HepG2 (cell line): ENCODE data around the gene CD300LG. TPM values are rescaled to one million over a fixed set of nuclear protein-coding genes. Genes with fewer than 3 reads are reported as not detected.
A peak's percentile ranks its signal among the peaks of the same experiment; 100 is the strongest.

ENCODE experiments used
- ATAC-seq: fragments of 200-7000 bp; cut with Tn5 transposase; 3 replicates; pipeline ENCODE4 v1.9.1; 2020; ENCODE audit warnings: mild to moderate bottlenecking, moderate library complexity
- BruUV-seq: library from RNA; stranded (reverse); fragments of 400-500 nt; replicated peaks from 2 replicates; lab custom pipeline; 2021; lab: Mats Ljungman, UMichigan
- CTCF ChIA-PET: fragments of 300-600 bp; formaldehyde crosslinking; extraction: SDS; loops from one replicate; lab custom pipeline; 2021; ENCODE audit warnings: low total read pairs, inconsistent platforms, low intra/inter-chr PET ratio; lab: Yijun Ruan, JAX
- POLR2A ChIA-PET: fragments of 350-600 bp; sonication (Branson Sonifier 250); formaldehyde crosslinking; loops from one replicate; lab custom pipeline; 2020; ENCODE audit warnings: antibody characterized with exemption, inconsistent platforms; lab: Yijun Ruan, JAX
- DNase-seq: peaks from one replicate; pipeline ENCODE4 v3.0.0-alpha.2; 2015; ENCODE audit warnings: low spot score
- FAIRE-seq: peaks from 3 replicates; lab custom pipeline; 2011; peaks lifted over from hg19 to GRCh38; lab: Jason Lieb, UNC
- H2AFZ ChIP-seq: one replicate; pipeline ENCODE4 v1.6.1; 2011; ENCODE audit warnings: low read length, inconsistent platforms
- H3K27ac ChIP-seq: fragments of 300-600 bp; 3 replicates; pipeline ENCODE4 v1.8.0; 2011; ENCODE audit warnings: mixed run types, mild to moderate bottlenecking, mixed read lengths, low read length, inconsistent platforms; ENCODE audit not compliant: insufficient read depth; ENCODE audit errors: extremely low read length
- H3K27me3 ChIP-seq, 2 experiments: fragments of 200-600 bp in 1 of 2; 2 replicates in 1 of 2; 3 replicates in 1 of 2; pipeline versions ENCODE4 v1.6.0 to v1.8.0; 2011; ENCODE audit warnings: low read length in 2 of 2, mild to moderate bottlenecking in 2 of 2, moderate library complexity in 2 of 2, inconsistent platforms in 1 of 2; ENCODE audit not compliant: insufficient read depth in 2 of 2, control insufficient read depth in 1 of 2
- H3K36me3 ChIP-seq, 2 experiments: fragments of 200-600 bp in 1 of 2; replicated peaks in 1 of 2; 2 replicates in 1 of 2; 3 replicates in 1 of 2; pipeline versions ENCODE4 v1.5.1 to v1.8.0; 2011; ENCODE audit warnings: low read length in 2 of 2, inconsistent platforms in 1 of 2; ENCODE audit not compliant: insufficient read depth in 2 of 2, control insufficient read depth in 1 of 2
- H3K4me1 ChIP-seq: 2 replicates; pipeline ENCODE4 v1.5.1; 2012; ENCODE audit warnings: low read length, inconsistent platforms; ENCODE audit not compliant: insufficient read depth
- H3K4me2 ChIP-seq: 2 replicates; pipeline ENCODE4 v1.6.0; 2011; ENCODE audit warnings: low read depth, low read length, inconsistent platforms
- H3K4me3 ChIP-seq, 3 experiments: fragments of 200-600 bp in 1 of 3; sonication (generic), shearing (Covaris generic) in 1 of 3; replicated peaks in 1 of 3; 2 replicates each; pipeline ENCODE4 v1.5.1; 2011 to 2016; ENCODE audit warnings: low read length in 3 of 3, inconsistent platforms in 2 of 3, low read depth in 2 of 3, mild to moderate bottlenecking in 2 of 3, control low read depth in 1 of 3, mixed read lengths in 1 of 3; ENCODE audit not compliant: insufficient read depth in 1 of 3
- H3K79me2 ChIP-seq: one replicate; pipeline ENCODE4 v1.6.1; 2011; ENCODE audit warnings: low read length, inconsistent platforms; ENCODE audit not compliant: insufficient read depth
- H3K9ac ChIP-seq: 2 replicates; pipeline ENCODE4 v1.6.0; 2011; ENCODE audit warnings: mild to moderate bottlenecking, low read depth, low read length, inconsistent platforms; ENCODE audit not compliant: insufficient read depth
- H3K9me3 ChIP-seq: 2 replicates; pipeline ENCODE4 v1.5.1; 2012; ENCODE audit warnings: mild to moderate bottlenecking, low read length
- H4K20me1 ChIP-seq: 2 replicates; pipeline ENCODE4 v1.6.0; 2011; ENCODE audit warnings: inconsistent platforms, mild to moderate bottlenecking, low read length, moderate library complexity; ENCODE audit not compliant: insufficient read depth
- BRD4 ChIP-seq: sonication (generic); formaldehyde crosslinking; IDR thresholded peaks from 2 replicates; pipeline ENCODE4 v1.4.0; 2020; ENCODE audit warnings: missing genetic modification reagents
- CAMTA2 ChIP-seq: sonication (generic); formaldehyde crosslinking; IDR thresholded peaks from 2 replicates; pipeline ENCODE4 v1.4.0; 2020; ENCODE audit warnings: mild to moderate bottlenecking, missing genetic modification reagents, borderline replicate concordance
- CBX5 ChIP-seq: sonication (generic); formaldehyde crosslinking; IDR thresholded peaks from 2 replicates; pipeline ENCODE4 v1.4.0; 2020; ENCODE audit warnings: missing genetic modification reagents, borderline replicate concordance
- CEBPG ChIP-seq: IDR thresholded peaks from 2 replicates; pipeline ENCODE4 v1.6.1; 2016
- ERF ChIP-seq: IDR thresholded peaks from 2 replicates; pipeline ENCODE4 v1.6.1; 2018; ENCODE audit warnings: missing biosample characterization, missing genetic modification reagents
- KDM5B ChIP-seq: sonication (generic); formaldehyde crosslinking; IDR thresholded peaks from 2 replicates; pipeline ENCODE4 v1.4.0; 2020; ENCODE audit warnings: missing genetic modification reagents, mild to moderate bottlenecking, borderline replicate concordance
- MAFK ChIP-seq, 2 experiments: IDR thresholded peaks in 1 of 2; conservative IDR thresholded peaks in 1 of 2; 2 replicates each; pipeline ENCODE4 v1.6.1; 2011; ENCODE audit warnings: improper control_type of control experiment in 2 of 2, low read length in 2 of 2
- MAX ChIP-seq: IDR thresholded peaks from 2 replicates; pipeline ENCODE4 v1.6.1; 2012; ENCODE audit warnings: inconsistent platforms
- RAD51 ChIP-seq: fragments of 450-650 bp; IDR thresholded peaks from 2 replicates; pipeline ENCODE4 v1.6.1; 2016; ENCODE audit warnings: borderline replicate concordance
- SP1 ChIP-seq, 2 experiments: fragments of 450-650 bp in 1 of 2; sonication (generic) in 1 of 2; formaldehyde crosslinking in 1 of 2; IDR thresholded peaks; 2 replicates each; pipeline versions ENCODE4 v1.4.0 to v1.6.1; 2016 to 2020; ENCODE audit warnings: missing genetic modification reagents in 1 of 2
- ZEB1 ChIP-seq: IDR thresholded peaks from 2 replicates; pipeline ENCODE4 v1.6.1; 2012; ENCODE audit warnings: mild to moderate bottlenecking, low read depth, inconsistent platforms; ENCODE audit not compliant: insufficient replicate concordance
- ZNF335 ChIP-seq: sonication (generic); formaldehyde crosslinking; IDR thresholded peaks from 2 replicates; pipeline ENCODE4 v1.4.0; 2020; ENCODE audit warnings: missing genetic modification reagents
- ZNF484 ChIP-seq: sonication (generic); formaldehyde crosslinking; IDR thresholded peaks from 2 replicates; pipeline ENCODE4 v1.5.1; 2020; ENCODE audit warnings: mild to moderate bottlenecking, low read depth, missing genetic modification reagents, borderline replicate concordance
- WGBS: methylation state at CpG from one replicate; pipeline ENCODE4 v1.1.6; 2017; ENCODE audit warnings: low lambda C conversion rate; 5-methylcytosine and 5-hydroxymethylcytosine counted together
- in situ Hi-C: cut with HindIII; loops from 2 replicates; pipeline ENCODE4 v1.10.0; 2017; ENCODE audit warnings: low pct_unique_long_range_greater_than_20kb; ENCODE audit not compliant: extremely low pct_ligation_motif_present
- intact Hi-C: fragments of 100-400 bp; cut with micrococcal nuclease; formaldehyde crosslinking; loops from one replicate; pipeline ENCODE4 v1.10.0; 2022; ENCODE audit not compliant: unreplicated experiment
- polyA plus RNA-seq, 8 experiments: library from polyadenylated mRNA; depleted of rRNA in 3 of 8; stranded (reverse) in 7 of 8; unstranded in 1 of 8; fragments of >200 nt; fragmentation: Illumina TruSeq in 4 of 8; extraction: Trizol in 4 of 8; gene quantifications; 2 replicates each; pipeline versions ENCODE4 v1.2.1 to v1.2.3, GENCODE V29; 2011 to 2016; ENCODE audit warnings: low read depth in 4 of 8, missing spikeins in 1 of 8, mixed read lengths in 1 of 8; ENCODE audit not compliant: insufficient read depth in 1 of 8
- total RNA-seq, 5 experiments: library from RNA; depleted of rRNA; stranded (reverse); fragments of >200 nt; fragmentation: Illumina TruSeq; extraction: Trizol; gene quantifications; 2 replicates each; pipeline ENCODE4 v1.2.3, GENCODE V29; 2016; ENCODE audit warnings: low read depth in 1 of 5
- TF ChIP-seq, protein P1 (sequence below): sonication (generic); formaldehyde crosslinking; IDR thresholded peaks from 2 replicates; pipeline ENCODE4 v1.5.0; 2020; ENCODE audit warnings: missing genetic modification reagents, mild to moderate bottlenecking, borderline replicate concordance
- TF ChIP-seq, protein P2 (sequence below): sonication (generic); formaldehyde crosslinking; IDR thresholded peaks from 2 replicates; pipeline ENCODE4 v1.5.0; 2020; ENCODE audit warnings: mild to moderate bottlenecking, missing genetic modification reagents

Gene CD300LG
- total and polyA plus RNA-seq, 2 of the 13 experiments (the other 11 are each of a cell fraction or from before 2014, with no cell fraction given), result not detected

DNA sequence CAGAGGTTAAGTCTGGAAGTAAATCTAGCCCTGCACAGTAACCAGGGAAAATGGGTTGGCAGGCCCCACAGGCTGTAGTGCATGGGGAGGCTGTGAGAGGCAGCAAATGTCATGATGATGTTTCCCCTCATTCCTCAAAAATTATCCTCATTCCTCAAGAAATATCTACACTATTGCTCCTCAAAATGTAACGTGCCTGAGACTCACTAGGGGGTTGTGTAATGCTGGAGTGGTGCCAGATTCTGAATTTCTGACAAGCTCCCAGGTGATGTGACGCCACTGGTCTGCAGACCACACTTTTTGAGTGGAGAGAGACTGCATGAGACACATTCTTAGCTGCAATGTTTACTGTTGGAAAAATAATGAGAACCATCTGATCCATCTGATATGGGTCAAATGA is 12.9 kb upstream of the CD300LG start:
- H3K9me3 ChIP-seq, result no peaks in the 10 kb centered on the region
- TF ChIP-seq SP1 (IDR thresholded peaks at IDR 0.05) (no peak), SP1 (CRISPR knock-in tag; IDR thresholded peaks at IDR 0.05) (no peak), CEBPG (CRISPR knock-in tag) (0 out of 2 replicates have a peak, but pooled peaks have one; percentile 11)
- POLR2A ChIA-PET, result no interaction called here
- in situ Hi-C loops, result no loop called here
- no TSS peak for BruUV-seq
- H2AFZ ChIP-seq, result no peak overlapping the region
- no peaks in the 10 kb centered on the region for H4K20me1 ChIP-seq
- H3K4me2 ChIP-seq, result no peak overlapping the region
- H3K36me3 ChIP-seq, result no peaks in the 10 kb centered on the region
- WGBS, result 3% methylated on average over 2 of the region's 2 CpGs
- H3K27me3 ChIP-seq, result peaks cover 3 to 35% of the 10 kb centered on the region in 2 experiments; a peak in 4 of 5 replicates
- FAIRE-seq (no peak), ATAC-seq (no peak), DNase-seq (no peak)
- no peak overlapping the region for H3K9ac ChIP-seq
- CTCF ChIA-PET, result no interaction called here
- intact Hi-C loops, result no loop called here
- peaks cover 21% of the 10 kb centered on the region for H3K4me1 ChIP-seq
- no peaks in the 10 kb centered on the region for H3K79me2 ChIP-seq
- H3K27ac ChIP-seq, result no peak overlapping the region
- 0 out of 6 replicates have a peak overlapping the region, but pooled peaks of 1 of the 3 experiments have one; percentile 73 for H3K4me3 ChIP-seq

DNA sequence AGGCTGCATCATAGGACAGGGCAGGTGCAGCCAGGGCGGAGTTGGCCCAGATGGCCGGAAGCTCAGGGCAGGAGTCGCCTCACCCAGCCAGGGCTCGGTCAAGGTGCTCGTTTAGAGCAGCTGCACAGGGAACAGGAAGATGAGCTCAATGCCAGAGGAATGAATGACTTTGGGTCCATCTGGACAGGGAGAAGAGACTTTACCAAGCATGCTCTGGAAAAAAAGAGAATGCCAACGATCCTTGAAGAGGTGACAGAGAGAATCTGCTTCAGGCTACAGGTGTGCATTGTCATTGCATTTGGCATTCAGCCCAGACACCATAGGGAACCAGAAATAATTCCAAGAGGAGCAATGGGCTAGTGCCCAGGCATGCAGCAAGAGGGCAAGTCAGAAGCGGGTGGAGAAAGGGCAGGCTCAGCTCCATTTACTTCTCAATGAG is 7.3 kb upstream of the CD300LG start:
- Histone ChIP-seq H3K4me2 (peak overlapping the region; percentile 52), H3K9me3 (no peaks in the 10 kb centered on the region), H3K4me3 (peak overlapping the region in 1 of 3 experiments; percentile 13; a peak in 1 of 6 replicates), H3K27me3 (peaks cover 2 to 19% of the 10 kb centered on the region in 2 experiments; a peak in 3 of 5 replicates), H3K4me1 (peaks cover 19% of the 10 kb centered on the region), H3K27ac (no peak overlapping the region), H3K79me2 (no peaks in the 10 kb centered on the region), H3K36me3 (no peaks in the 10 kb centered on the region), H4K20me1 (no peaks in the 10 kb centered on the region), H3K9ac (no peak overlapping the region), H2AFZ (no peak overlapping the region)
- POLR2A ChIA-PET, result no interaction called here
- in situ Hi-C loops, result no loop called here
- intact Hi-C loops, result no loop called here
- BruUV-seq, result no TSS peak
- DNase-seq, result peak; percentile 48
- FAIRE-seq, result no peak
- peak; percentile 80 for ATAC-seq
- 5% methylated on average over 7 of the region's 7 CpGs for WGBS
- CTCF ChIA-PET, result no interaction called here
- no peak for TF ChIP-seq MAX
- no peak for TF ChIP-seq RAD51
- TF ChIP-seq, protein P1, sequence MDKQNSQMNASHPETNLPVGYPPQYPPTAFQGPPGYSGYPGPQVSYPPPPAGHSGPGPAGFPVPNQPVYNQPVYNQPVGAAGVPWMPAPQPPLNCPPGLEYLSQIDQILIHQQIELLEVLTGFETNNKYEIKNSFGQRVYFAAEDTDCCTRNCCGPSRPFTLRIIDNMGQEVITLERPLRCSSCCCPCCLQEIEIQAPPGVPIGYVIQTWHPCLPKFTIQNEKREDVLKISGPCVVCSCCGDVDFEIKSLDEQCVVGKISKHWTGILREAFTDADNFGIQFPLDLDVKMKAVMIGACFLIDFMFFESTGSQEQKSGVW (CRISPR knock-in tag), result no peak
- 0 out of 4 replicates have a peak, but pooled peaks of 1 of the 2 experiments have one; percentile 12 for TF ChIP-seq MAFK (conservative IDR thresholded peaks at IDR 0.05 in 1 of 2, IDR thresholded peaks at IDR 0.05 in 1 of 2; ENCODE audit: low read length in 2 of 2)
- TF ChIP-seq CAMTA2 (CRISPR knock-in tag), result no peak
- TF ChIP-seq, protein P2, sequence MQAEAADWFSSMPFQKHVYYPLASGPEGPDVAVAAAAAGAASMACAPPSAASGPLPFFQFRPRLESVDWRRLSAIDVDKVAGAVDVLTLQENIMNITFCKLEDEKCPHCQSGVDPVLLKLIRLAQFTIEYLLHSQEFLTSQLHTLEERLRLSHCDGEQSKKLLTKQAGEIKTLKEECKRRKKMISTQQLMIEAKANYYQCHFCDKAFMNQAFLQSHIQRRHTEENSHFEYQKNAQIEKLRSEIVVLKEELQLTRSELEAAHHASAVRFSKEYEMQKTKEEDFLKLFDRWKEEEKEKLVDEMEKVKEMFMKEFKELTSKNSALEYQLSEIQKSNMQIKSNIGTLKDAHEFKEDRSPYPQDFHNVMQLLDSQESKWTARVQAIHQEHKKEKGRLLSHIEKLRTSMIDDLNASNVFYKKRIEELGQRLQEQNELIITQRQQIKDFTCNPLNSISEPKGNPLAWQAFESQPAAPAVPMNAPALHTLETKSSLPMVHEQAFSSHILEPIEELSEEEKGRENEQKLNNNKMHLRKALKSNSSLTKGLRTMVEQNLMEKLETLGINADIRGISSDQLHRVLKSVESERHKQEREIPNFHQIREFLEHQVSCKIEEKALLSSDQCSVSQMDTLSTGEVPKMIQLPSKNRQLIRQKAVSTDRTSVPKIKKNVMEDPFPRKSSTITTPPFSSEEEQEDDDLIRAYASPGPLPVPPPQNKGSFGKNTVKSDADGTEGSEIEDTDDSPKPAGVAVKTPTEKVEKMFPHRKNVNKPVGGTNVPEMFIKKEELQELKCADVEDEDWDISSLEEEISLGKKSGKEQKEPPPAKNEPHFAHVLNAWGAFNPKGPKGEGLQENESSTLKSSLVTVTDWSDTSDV (CRISPR knock-in tag), result no peak
- TF ChIP-seq CBX5, result 0 out of 2 replicates have a peak, but pooled peaks have one; percentile 26
- TF ChIP-seq KDM5B (CRISPR knock-in tag), result no peak
- TF ChIP-seq BRD4, result no peak
- 0 out of 2 replicates have a peak, but pooled peaks have one; percentile 53 for TF ChIP-seq ZNF335 (CRISPR knock-in tag)
- TF ChIP-seq ERF (CRISPR knock-in tag), result peak; percentile 46; the same call in 1 of the 2 replicates
- no peak for TF ChIP-seq ZNF484 (CRISPR knock-in tag)
- TF ChIP-seq ZEB1, result peak; percentile 37
